Measurements from ENCODE around the gene LYPD6B. TPM values are rescaled to one million over a fixed set of nuclear protein-coding genes. Genes with fewer than 3 reads are reported as not detected.

The LYPD6B gene
- total and polyA plus RNA-seq, 2 donors (not counting 1 experiment from before 2014, with no cell fraction given): 1.5 to 2.7 TPM

- no peak for TF ChIP-seq EZH2 (IDR thresholded peaks at IDR 0.05; ENCODE audit: borderline replicate concordance, insufficient read depth, low read depth, low read length, poor library complexity, severe bottlenecking)
- no peak for TF ChIP-seq CTCF (IDR thresholded peaks at IDR 0.05)
- Histone ChIP-seq H3K27me3 (replicated peaks in 1 of 4; ENCODE audit: control extremely low read depth in 1 of 4, control insufficient read depth in 3 of 4, insufficient read depth in 4 of 4, low read length in 3 of 4) (no peaks in the 10 kb centered on the region), H3K79me2 (ENCODE audit: control insufficient read depth, insufficient read depth, low read length) (no peaks in the 10 kb centered on the region), H3K4me1 (ENCODE audit: control insufficient read depth in 2 of 2, insufficient read depth in 2 of 2, low read length in 2 of 2) (no peaks in the 10 kb centered on the region), H2AFZ (ENCODE audit: insufficient read depth, low read depth, low read length, poor library complexity, severe bottlenecking) (no peak overlapping the region), H3K9me3 (ENCODE audit: control extremely low read depth in 1 of 3, control insufficient read depth in 2 of 3, insufficient read depth in 1 of 3, low read length in 2 of 3) (no peaks in the 10 kb centered on the region), H3K4me3 (ENCODE audit: control extremely low read depth in 1 of 5, extremely low read depth in 1 of 5, insufficient read depth in 1 of 5, low read depth in 2 of 5, low read length in 4 of 5) (no peak overlapping the region), H3K36me3 (replicated peaks in 1 of 2; ENCODE audit: control extremely low read depth in 1 of 2, control insufficient read depth in 1 of 2, extremely low read depth in 1 of 2, insufficient read depth in 2 of 2, low read length in 1 of 2) (no peaks in the 10 kb centered on the region), H3K9ac (ENCODE audit: low read length) (no peak overlapping the region), H3K27ac (ENCODE audit: low read length in 2 of 2) (no peak overlapping the region), H4K20me1 (ENCODE audit: control insufficient read depth, insufficient read depth, low read length, poor library complexity, severe bottlenecking) (no peaks in the 10 kb centered on the region), H3K4me2 (replicated peaks; ENCODE audit: low read depth, low read length, poor library complexity, severe bottlenecking) (no peak overlapping the region)
- ChIA-PET CTCF (no interaction called here), POLR2A (no interaction called here)
- intact Hi-C loops (cut with micrococcal nuclease): no loop called here
- Mint-ChIP-seq H3K27me3 (no peaks in the 10 kb centered on the region), H3K4me1 (peaks cover 1% of the 10 kb centered on the region), H3K4me3 (no peak overlapping the region), H3K9me3 (ENCODE audit: insufficient read depth) (no peaks in the 10 kb centered on the region), H3K27ac (no peak overlapping the region)
- WGBS (ENCODE audit: insufficient coverage): no CpG with 5 or more reads among the region's 1 CpG
- no peak for DNase-seq
- no peak for ATAC-seq (ENCODE audit: low read depth)
Measured at GRCh38 chr2:149188291-149188690, 149.8 kb downstream of the LYPD6B start.

- POLR2A ChIA-PET: no interaction called here
- intact Hi-C loops (cut with micrococcal nuclease): no loop called here
- H3K4me3 ChIP-seq (ENCODE audit: control extremely low read depth in 1 of 5, extremely low read depth in 1 of 5, insufficient read depth in 1 of 5, low read depth in 2 of 5, low read length in 4 of 5): no peak overlapping the region
Measured at GRCh38 chr2:149189769-149190168, 151.3 kb downstream of the LYPD6B start.

More at GRCh38 chr2:149189769-149190168, 151.3 kb downstream of the LYPD6B start:
- H4K20me1 ChIP-seq (ENCODE audit: control insufficient read depth, insufficient read depth, low read length, poor library complexity, severe bottlenecking): no peaks in the 10 kb centered on the region
- H3K27me3 ChIP-seq (replicated peaks in 1 of 4; ENCODE audit: control extremely low read depth in 1 of 4, control insufficient read depth in 3 of 4, insufficient read depth in 4 of 4, low read length in 3 of 4): no peaks in the 10 kb centered on the region
- no peaks in the 10 kb centered on the region for H3K9me3 ChIP-seq (ENCODE audit: control extremely low read depth in 1 of 3, control insufficient read depth in 2 of 3, insufficient read depth in 1 of 3, low read length in 2 of 3)
- no peak for TF ChIP-seq CTCF (IDR thresholded peaks at IDR 0.05)
- no peak for TF ChIP-seq EZH2 (IDR thresholded peaks at IDR 0.05; ENCODE audit: borderline replicate concordance, insufficient read depth, low read depth, low read length, poor library complexity, severe bottlenecking)
- Mint-ChIP-seq H3K4me3 (no peak overlapping the region), H3K27me3 (no peaks in the 10 kb centered on the region), H3K27ac (no peak overlapping the region), H3K4me1 (peaks cover 1% of the 10 kb centered on the region), H3K9me3 (ENCODE audit: insufficient read depth) (no peaks in the 10 kb centered on the region)
- H3K36me3 ChIP-seq (replicated peaks in 1 of 2; ENCODE audit: control extremely low read depth in 1 of 2, control insufficient read depth in 1 of 2, extremely low read depth in 1 of 2, insufficient read depth in 2 of 2, low read length in 1 of 2): no peaks in the 10 kb centered on the region
- no peaks in the 10 kb centered on the region for H3K79me2 ChIP-seq (ENCODE audit: control insufficient read depth, insufficient read depth, low read length)
- H2AFZ ChIP-seq (ENCODE audit: insufficient read depth, low read depth, low read length, poor library complexity, severe bottlenecking): no peak overlapping the region
- no peak for DNase-seq
- no peak overlapping the region for H3K9ac ChIP-seq (ENCODE audit: low read length)
- ATAC-seq (ENCODE audit: low read depth): no peak
- H3K27ac ChIP-seq (ENCODE audit: low read length in 2 of 2): no peak overlapping the region
- CTCF ChIA-PET: no interaction called here
- H3K4me2 ChIP-seq (replicated peaks; ENCODE audit: low read depth, low read length, poor library complexity, severe bottlenecking): no peak overlapping the region
- H3K4me1 ChIP-seq (ENCODE audit: control insufficient read depth in 2 of 2, insufficient read depth in 2 of 2, low read length in 2 of 2): no peaks in the 10 kb centered on the region

Data from B cell (primary cell).